ENCODE data around the gene EFCAB8.
A peak's percentile ranks its signal among the peaks of the same experiment; 100 is the strongest.

The EFCAB8 gene

DNA sequence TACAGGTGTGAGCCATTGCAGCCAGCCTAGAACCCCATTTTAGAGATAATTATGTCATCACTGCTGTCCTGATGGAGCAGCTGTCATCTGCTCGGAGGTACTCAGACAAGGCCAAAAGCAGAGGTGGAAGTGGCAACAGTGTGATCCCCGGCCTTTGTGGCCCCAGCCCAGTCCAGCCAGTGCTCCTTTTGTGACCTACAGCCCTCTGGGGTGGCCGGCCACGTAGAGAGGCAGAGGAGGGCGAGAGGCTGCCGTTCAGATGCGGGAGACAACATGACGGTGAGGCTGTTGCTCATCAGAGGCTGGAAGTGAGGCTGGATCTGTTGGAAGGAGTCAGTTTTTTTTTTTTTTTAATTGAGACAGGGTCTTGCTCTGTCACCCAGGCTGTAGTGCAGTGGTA is 32.8 kb downstream of the EFCAB8 start:
- no peak for DNase-seq (ENCODE audit: low read depth)
- no peak overlapping the region for H3K4me3 ChIP-seq (ENCODE audit: low read depth, low read length)
- TF ChIP-seq, protein P1, sequence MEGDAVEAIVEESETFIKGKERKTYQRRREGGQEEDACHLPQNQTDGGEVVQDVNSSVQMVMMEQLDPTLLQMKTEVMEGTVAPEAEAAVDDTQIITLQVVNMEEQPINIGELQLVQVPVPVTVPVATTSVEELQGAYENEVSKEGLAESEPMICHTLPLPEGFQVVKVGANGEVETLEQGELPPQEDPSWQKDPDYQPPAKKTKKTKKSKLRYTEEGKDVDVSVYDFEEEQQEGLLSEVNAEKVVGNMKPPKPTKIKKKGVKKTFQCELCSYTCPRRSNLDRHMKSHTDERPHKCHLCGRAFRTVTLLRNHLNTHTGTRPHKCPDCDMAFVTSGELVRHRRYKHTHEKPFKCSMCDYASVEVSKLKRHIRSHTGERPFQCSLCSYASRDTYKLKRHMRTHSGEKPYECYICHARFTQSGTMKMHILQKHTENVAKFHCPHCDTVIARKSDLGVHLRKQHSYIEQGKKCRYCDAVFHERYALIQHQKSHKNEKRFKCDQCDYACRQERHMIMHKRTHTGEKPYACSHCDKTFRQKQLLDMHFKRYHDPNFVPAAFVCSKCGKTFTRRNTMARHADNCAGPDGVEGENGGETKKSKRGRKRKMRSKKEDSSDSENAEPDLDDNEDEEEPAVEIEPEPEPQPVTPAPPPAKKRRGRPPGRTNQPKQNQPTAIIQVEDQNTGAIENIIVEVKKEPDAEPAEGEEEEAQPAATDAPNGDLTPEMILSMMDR (IDR thresholded peaks at IDR 0.05; ENCODE audit: control insufficient read depth, extremely low read depth, insufficient read depth) = no peak

DNA sequence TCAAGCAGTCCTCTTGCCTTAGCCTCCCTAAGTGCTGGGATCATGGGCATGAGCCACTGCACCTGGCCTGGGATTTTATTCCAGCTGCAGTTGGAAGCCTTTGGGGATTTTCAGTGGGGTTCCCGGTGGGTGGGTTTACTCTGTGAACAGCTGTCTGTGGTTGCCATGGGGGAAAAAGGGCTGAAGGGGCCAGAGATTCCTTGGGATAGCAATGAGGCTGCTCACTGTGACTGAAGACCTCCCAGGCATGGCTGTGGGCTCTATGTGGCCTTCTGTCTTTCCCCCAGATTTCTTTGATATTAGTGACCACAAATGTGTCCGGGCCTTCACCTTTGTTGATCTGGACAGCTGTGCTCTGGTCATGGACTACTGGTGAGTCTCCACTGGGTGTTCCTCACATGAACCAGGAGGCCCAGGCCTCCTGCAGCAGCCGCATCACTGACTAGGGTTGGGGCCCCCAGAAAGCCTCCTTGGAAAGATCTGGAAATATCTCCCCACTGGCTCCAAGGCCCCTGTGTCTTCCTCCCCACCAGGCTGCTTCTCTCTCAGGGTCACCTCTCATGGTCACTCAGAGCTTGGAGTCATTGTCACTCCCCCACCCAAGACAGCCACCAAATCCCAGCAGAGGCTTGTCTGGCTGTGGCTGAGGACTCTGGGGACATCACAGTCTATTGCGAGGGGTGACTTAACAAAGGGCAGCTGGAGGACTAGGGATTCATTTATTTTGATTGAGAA is 33.4 kb downstream of the EFCAB8 start:
- no peak for DNase-seq (ENCODE audit: low read depth)
- TF ChIP-seq, protein P1 (IDR thresholded peaks at IDR 0.05; ENCODE audit: control insufficient read depth, extremely low read depth, insufficient read depth) = no peak
- H3K4me3 ChIP-seq (ENCODE audit: low read depth, low read length) = no peak overlapping the region

DNA sequence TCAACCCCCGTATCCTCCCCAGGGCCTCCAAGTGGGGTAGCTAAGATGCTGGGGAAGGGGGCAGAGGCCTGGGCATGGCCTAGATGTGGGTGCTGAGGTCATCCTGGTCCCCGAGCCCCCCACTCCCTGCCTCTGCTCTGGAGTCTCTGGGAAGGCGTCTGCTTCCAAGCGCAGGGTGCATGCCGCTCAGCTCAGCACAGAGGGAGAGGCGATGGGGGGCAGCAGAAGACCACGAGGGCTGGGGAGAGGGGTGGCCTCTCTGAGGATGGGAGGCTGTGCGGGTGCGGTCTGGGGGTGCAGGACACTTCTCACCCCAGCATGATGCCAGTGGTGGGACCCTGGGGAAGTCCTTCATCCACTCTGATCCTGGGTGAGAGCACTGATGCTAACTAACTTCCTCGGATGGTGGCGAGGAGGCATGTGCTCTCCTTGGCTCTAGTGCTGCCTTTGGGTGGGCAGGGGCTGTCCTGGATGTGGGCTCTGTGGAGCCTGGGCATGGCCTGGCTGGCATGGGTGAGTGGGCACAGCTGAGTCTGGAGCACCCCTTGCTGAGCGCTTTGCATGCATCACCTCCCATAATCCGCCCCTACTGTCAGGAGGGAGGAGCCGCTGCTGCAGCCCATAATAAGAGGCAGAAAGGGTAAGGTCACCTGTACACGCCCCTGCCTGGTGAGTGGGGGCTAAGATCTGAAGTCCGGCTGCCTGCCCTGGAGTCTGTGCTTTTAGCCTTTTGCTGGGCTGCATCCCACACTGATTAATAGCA is 34.7 kb downstream of the EFCAB8 start:
- DNase-seq (ENCODE audit: low read depth) = no peak
- no peak overlapping the region for H3K4me3 ChIP-seq (ENCODE audit: low read depth, low read length)
- TF ChIP-seq, protein P1 (IDR thresholded peaks at IDR 0.05; ENCODE audit: control insufficient read depth, extremely low read depth, insufficient read depth) = no peak

DNA sequence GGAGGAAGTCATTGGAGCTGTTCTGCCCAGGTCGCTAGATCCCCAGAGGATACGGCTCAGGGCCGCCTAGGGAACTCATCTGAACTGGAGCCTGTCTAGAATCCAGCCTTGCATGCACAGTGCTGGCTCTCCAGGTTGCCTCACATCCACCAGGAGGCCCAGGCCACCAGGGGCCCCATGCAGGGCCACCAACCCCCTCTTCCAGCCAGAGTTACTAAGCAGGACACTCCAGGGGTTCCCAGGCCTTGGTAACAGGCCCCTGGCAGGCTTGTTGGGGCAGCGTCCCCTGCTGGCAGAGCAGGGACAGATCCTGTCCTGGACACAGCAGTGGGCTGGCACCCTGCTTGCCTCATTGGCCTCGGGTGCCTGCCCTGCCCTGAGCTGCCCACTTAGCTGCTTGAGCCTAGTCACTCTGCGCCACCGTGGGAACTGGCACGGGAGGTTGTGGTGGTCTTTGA is 35.3 kb downstream of the EFCAB8 start:
- DNase-seq (ENCODE audit: low read depth) = no peak
- H3K4me3 ChIP-seq (ENCODE audit: low read depth, low read length) = no peak overlapping the region
- TF ChIP-seq, protein P1 (IDR thresholded peaks at IDR 0.05; ENCODE audit: control insufficient read depth, extremely low read depth, insufficient read depth) = peak; percentile 38

DNA sequence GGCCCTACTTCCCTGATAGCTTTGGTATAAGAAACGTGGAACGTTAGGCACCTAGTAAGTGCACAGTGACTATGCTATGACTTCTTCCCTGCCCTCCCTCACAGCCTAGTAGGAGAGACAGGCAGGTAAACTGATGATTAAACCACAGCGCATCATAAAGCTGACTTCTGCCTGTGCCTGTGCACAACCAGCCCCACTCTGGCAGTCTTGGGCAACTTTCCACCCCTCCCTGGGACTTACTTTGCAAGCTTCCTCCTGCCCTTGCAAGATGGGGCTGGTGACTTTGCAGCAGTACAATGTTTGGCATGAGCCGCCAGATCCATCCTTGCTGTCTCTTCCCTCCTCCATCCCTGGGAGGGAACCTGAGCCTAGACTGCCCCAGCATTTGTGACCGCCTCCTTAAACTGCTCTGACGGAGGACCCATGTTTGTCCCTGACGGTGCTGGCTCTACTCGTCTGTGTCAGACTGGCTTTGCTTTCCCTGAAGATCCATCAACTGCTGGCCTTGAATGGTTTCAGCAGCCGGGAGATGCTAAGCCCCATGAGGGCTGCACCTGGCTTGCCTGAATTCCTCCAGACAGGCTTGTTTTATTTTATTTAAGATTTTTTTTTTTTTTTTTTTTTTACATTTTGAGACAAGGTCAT is 36.1 kb downstream of the EFCAB8 start:
- no peak for DNase-seq (ENCODE audit: low read depth)
- TF ChIP-seq, protein P1 (IDR thresholded peaks at IDR 0.05; ENCODE audit: control insufficient read depth, extremely low read depth, insufficient read depth) = no peak

DNA sequence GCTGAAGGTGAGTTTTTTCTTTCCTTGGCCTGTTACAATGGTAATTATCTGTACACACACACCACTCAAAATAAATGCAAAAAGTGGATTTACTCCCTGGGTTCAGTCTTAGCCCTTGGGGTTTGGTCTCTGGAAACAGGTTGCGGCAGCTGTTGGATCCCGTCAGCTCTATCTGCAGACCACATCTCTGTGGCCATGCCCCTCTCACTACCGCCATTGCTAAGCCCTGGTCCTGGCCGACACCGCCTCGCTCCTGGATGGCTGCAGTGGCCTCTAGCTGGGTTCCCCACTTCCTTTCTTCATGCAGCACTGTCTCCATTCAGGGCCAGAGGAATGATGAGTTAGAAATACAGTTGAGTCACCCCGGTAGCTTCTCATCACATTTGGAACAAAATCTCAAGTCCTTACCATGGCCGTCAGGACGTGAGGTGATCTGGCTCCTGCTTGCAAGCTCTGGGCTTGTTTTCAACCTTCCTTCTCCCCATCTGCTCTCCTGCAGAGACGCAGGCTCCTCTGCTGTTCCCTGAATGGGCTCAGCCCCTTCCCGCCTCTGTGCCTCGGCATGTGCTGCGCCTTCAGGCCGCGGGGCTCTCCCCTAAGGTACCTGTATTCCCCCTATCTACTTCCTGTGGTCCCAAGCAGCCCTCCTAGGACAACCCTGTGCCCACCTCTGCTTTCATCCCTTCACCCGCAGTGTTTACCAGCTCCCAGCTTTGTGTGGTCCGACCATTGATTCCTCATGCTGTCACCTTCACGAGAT is 38.0 kb downstream of the EFCAB8 start:
- DNase-seq (ENCODE audit: low read depth) = no peak
- H3K4me3 ChIP-seq (ENCODE audit: low read depth, low read length) = no peak overlapping the region
- TF ChIP-seq, protein P1 (IDR thresholded peaks at IDR 0.05; ENCODE audit: control insufficient read depth, extremely low read depth, insufficient read depth) = no peak

More for the DNA sequence above, 36.1 kb downstream of the EFCAB8 start:
- H3K4me3 ChIP-seq (ENCODE audit: low read depth, low read length) = no peak overlapping the region

All from LNCaP clone FGC (cell line).